Measurements from ENCODE around the gene WDR47.

DNA sequence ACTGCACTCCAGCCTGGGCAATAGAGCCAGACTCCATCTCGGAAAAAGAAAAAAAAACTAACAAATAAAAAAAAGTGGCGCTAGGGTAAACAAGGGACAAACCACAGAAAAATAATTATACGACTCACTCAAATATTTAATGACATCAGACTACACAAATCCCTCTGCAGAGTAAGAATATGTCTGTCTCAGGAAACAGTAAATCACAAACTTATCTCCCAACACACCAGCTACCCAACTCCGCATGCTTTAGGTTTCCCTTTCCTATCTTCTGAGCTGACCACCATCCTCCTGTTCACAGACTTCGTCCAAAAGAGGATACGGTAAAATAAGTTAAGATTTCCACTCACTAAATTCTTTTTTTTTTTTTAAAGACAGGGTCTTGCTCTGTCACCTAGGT, 16.2 kb downstream of the WDR47 start:
- TF ChIP-seq, protein P1, sequence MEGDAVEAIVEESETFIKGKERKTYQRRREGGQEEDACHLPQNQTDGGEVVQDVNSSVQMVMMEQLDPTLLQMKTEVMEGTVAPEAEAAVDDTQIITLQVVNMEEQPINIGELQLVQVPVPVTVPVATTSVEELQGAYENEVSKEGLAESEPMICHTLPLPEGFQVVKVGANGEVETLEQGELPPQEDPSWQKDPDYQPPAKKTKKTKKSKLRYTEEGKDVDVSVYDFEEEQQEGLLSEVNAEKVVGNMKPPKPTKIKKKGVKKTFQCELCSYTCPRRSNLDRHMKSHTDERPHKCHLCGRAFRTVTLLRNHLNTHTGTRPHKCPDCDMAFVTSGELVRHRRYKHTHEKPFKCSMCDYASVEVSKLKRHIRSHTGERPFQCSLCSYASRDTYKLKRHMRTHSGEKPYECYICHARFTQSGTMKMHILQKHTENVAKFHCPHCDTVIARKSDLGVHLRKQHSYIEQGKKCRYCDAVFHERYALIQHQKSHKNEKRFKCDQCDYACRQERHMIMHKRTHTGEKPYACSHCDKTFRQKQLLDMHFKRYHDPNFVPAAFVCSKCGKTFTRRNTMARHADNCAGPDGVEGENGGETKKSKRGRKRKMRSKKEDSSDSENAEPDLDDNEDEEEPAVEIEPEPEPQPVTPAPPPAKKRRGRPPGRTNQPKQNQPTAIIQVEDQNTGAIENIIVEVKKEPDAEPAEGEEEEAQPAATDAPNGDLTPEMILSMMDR (conservative IDR thresholded peaks at IDR 0.05; ENCODE audit: low read depth, low read length) = no peak
- no peak for TF ChIP-seq EZH2 (IDR thresholded peaks at IDR 0.05; ENCODE audit: borderline replicate concordance, low read depth, low read length, poor library complexity, severe bottlenecking)
